Thyroid gland (tissue), 4 donors: Measurements from ENCODE around the gene PROZ.

Source experiments
- CTCF ChIP-seq, 6 experiments: fragments of 200-600 bp in 3 of 6; fragments of 450-650 bp in 3 of 6; sonication (generic) in 3 of 6; IDR thresholded peaks; one replicate each; pipeline ENCODE4 v1.5.1; 2016 to 2019; ENCODE audit warnings: antibody characterized with exemption in 6 of 6, mild to moderate bottlenecking in 2 of 6, inconsistent platforms in 1 of 6, moderate library complexity in 1 of 6
- POLR2A ChIP-seq, 2 donors: fragments of 450-650 bp; IDR thresholded peaks; one replicate each; pipeline ENCODE4 v1.6.1; 2017; ENCODE audit warnings: antibody characterized with exemption in 2 of 2, mild to moderate bottlenecking in 2 of 2, moderate library complexity in 1 of 2

DNA sequence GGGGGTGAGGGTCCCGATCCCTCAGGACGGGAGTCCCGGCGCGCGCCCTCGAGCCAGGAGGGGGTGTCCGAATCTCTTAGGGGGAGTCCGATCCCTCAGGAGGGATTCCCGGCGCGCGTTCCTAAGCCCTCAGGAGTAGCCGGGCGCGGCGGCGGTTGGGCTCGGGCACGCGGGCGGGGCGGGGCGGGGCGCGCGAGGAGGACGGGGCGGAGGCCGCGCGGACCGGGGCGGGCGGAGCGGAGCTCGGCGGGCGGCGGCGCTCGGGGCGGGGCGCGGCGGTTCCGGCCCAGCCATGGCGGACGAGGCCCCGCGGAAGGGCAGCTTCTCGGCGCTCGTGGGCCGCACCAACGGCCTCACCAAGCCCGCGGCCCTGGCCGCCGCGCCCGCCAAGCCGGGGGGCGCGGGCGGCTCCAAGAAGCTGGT is 50.9 kb downstream of the PROZ start, which contains the start of gene CUL4A:
- TF ChIP-seq POLR2A (IDR thresholded peaks at IDR 0.05) (peak in 1 of 2 donors; percentile 40), CTCF (IDR thresholded peaks at IDR 0.05) (no peak)
